NB4 (cell line): ENCODE results near the gene GALNT13.

Experiments used
- DNase-seq: peaks from one replicate; pipeline ENCODE4 v3.0.0; 2010; ENCODE audit warnings: low read depth
- H3K4me3 ChIP-seq: one replicate; pipeline ENCODE4 v1.5.1; 2011; ENCODE audit warnings: mild to moderate bottlenecking, low read depth, low read length, moderate library complexity
- MYC ChIP-seq: IDR thresholded peaks from 2 replicates; pipeline ENCODE4 v1.6.1; 2011; ENCODE audit warnings: low read depth, low read length
- POLR2A ChIP-seq: IDR thresholded peaks from 2 replicates; pipeline ENCODE4 v1.6.1; 2011; ENCODE audit warnings: mild to moderate bottlenecking; ENCODE audit not compliant: insufficient read length; ENCODE audit errors: extremely low read depth
- TF ChIP-seq, protein P1 (sequence below): IDR thresholded peaks from 2 replicates; pipeline ENCODE4 v1.6.1; 2011; ENCODE audit warnings: low read depth, low read length
- TF ChIP-seq, protein P2 (sequence below): IDR thresholded peaks from one replicate; pipeline ENCODE4 v1.5.1; 2012; ENCODE audit warnings: low read depth, low read length

GALNT13 gene

DNA sequence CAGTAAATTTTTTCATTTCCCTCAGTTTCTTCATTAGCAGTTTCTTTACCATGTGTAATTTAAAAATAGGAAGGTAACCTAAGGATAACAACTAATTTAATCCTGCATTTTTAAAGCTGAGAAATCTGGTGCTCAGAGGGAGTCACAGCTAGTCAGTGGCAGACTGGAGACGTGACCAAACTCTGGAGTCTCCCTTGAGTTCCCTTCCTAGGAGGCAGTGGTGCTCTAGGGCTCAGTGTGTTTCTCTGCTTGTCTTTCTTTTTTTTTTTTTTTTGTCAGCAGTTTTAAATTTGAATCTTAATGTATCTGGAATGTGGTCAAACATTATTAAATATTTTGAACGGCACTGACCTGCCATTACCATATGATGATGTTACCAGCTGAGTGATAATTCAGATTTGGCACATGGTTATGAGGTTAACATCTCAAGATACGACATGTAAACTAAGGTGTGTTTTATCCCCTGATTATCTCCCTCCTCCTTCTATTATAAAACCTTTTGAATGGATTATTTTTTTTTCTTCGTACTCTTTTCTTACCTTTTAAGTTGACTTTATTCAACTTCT, 226.2 kb downstream of the GALNT13 start:
- no peak for DNase-seq
- TF ChIP-seq MYC (no peak), POLR2A (no peak)
- TF ChIP-seq, protein P1, sequence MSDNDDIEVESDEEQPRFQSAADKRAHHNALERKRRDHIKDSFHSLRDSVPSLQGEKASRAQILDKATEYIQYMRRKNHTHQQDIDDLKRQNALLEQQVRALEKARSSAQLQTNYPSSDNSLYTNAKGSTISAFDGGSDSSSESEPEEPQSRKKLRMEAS = no peak
- TF ChIP-seq, protein P2, sequence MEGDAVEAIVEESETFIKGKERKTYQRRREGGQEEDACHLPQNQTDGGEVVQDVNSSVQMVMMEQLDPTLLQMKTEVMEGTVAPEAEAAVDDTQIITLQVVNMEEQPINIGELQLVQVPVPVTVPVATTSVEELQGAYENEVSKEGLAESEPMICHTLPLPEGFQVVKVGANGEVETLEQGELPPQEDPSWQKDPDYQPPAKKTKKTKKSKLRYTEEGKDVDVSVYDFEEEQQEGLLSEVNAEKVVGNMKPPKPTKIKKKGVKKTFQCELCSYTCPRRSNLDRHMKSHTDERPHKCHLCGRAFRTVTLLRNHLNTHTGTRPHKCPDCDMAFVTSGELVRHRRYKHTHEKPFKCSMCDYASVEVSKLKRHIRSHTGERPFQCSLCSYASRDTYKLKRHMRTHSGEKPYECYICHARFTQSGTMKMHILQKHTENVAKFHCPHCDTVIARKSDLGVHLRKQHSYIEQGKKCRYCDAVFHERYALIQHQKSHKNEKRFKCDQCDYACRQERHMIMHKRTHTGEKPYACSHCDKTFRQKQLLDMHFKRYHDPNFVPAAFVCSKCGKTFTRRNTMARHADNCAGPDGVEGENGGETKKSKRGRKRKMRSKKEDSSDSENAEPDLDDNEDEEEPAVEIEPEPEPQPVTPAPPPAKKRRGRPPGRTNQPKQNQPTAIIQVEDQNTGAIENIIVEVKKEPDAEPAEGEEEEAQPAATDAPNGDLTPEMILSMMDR = no peak
- no peak overlapping the region for H3K4me3 ChIP-seq

DNA sequence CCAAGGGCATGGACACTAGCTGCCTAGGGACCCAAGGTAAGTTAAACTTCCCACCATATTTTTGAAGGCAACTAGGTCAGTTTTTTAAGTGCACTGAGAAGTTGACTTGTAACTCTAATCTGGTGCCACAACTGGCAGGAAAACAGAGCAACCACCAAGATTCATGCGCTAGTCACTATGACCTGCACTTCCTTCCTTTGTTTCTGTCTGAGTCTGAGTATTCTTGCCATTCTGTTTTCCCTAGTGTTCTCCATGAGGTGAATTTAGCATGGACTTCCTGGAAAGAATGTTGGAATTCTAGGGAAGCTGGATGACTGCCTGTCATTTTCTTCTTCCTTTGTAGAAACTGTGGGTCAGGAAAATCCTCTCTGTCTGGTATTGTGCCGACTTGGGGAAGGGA, 249.0 kb downstream of the GALNT13 start:
- no peak overlapping the region for H3K4me3 ChIP-seq
- no peak for DNase-seq
- TF ChIP-seq POLR2A (no peak), MYC (no peak)
- TF ChIP-seq, protein P1 = no peak
- TF ChIP-seq, protein P2 = no peak

GRCh38 chr2:154125891-154126290, 254.2 kb downstream of the GALNT13 start:
- no peak overlapping the region for H3K4me3 ChIP-seq
- DNase-seq = no peak
- TF ChIP-seq POLR2A = no peak
- TF ChIP-seq, protein P1 = no peak
- no peak for TF ChIP-seq MYC
- TF ChIP-seq, protein P2 = no peak

- no peak overlapping the region for H3K4me3 ChIP-seq
- TF ChIP-seq POLR2A (no peak), MYC (no peak)
- TF ChIP-seq, protein P1 = no peak
- TF ChIP-seq, protein P2 = no peak
- no peak for DNase-seq
Observed at GRCh38 chr2:154130821-154131220, 259.1 kb downstream of the GALNT13 start.

- TF ChIP-seq, protein P1 = no peak
- TF ChIP-seq POLR2A = no peak
- TF ChIP-seq, protein P2 = no peak
- no peak for TF ChIP-seq MYC
- H3K4me3 ChIP-seq = no peak overlapping the region
- DNase-seq = no peak
Observed at GRCh38 chr2:154132827-154133226, 261.1 kb downstream of the GALNT13 start.
